Esophagus muscularis mucosa (tissue), 4 donors: Measurements from ENCODE around the gene HSPB2.

Experiments
- EP300 ChIP-seq: sonication (generic); formaldehyde crosslinking; IDR thresholded peaks from one replicate; pipeline ENCODE4 v1.6.1; 2017; ENCODE audit warnings: antibody characterized with exemption
- POLR2A ChIP-seq: fragments of 450-650 bp; IDR thresholded peaks from one replicate; pipeline ENCODE4 v1.6.1; 2017; ENCODE audit warnings: antibody characterized with exemption, moderate library complexity, mild to moderate bottlenecking, low read depth
- POLR2AphosphoS5 ChIP-seq, 2 donors: sonication (generic); formaldehyde crosslinking; IDR thresholded peaks; one replicate each; pipeline ENCODE4 v1.6.1; 2017; ENCODE audit warnings: antibody characterized with exemption in 2 of 2
- TF ChIP-seq, protein P1 (sequence below), 3 experiments: fragments of 200-600 bp in 2 of 3; fragments of 450-650 bp in 1 of 3; sonication (generic) in 2 of 3; IDR thresholded peaks; one replicate each; pipeline ENCODE4 v1.5.1; 2017 to 2019; ENCODE audit warnings: antibody characterized with exemption in 3 of 3, mild to moderate bottlenecking in 2 of 3, moderate library complexity in 1 of 3

- TF ChIP-seq, protein P1, sequence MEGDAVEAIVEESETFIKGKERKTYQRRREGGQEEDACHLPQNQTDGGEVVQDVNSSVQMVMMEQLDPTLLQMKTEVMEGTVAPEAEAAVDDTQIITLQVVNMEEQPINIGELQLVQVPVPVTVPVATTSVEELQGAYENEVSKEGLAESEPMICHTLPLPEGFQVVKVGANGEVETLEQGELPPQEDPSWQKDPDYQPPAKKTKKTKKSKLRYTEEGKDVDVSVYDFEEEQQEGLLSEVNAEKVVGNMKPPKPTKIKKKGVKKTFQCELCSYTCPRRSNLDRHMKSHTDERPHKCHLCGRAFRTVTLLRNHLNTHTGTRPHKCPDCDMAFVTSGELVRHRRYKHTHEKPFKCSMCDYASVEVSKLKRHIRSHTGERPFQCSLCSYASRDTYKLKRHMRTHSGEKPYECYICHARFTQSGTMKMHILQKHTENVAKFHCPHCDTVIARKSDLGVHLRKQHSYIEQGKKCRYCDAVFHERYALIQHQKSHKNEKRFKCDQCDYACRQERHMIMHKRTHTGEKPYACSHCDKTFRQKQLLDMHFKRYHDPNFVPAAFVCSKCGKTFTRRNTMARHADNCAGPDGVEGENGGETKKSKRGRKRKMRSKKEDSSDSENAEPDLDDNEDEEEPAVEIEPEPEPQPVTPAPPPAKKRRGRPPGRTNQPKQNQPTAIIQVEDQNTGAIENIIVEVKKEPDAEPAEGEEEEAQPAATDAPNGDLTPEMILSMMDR (IDR thresholded peaks at IDR 0.05) = no peak
- TF ChIP-seq POLR2AphosphoS5 (IDR thresholded peaks at IDR 0.05) = no peak
- no peak for TF ChIP-seq POLR2A
- no peak for TF ChIP-seq EP300
Measured at GRCh38 chr11:111886844-111887243, 25.7 kb upstream of the HSPB2 start.
